OCI-LY1 (cell line): ENCODE results near the gene MEAF6.

Experiments
- EZH2 ChIP-seq: fragments of 200-600 bp; sonication (generic), shearing (Covaris generic); IDR thresholded peaks from 2 replicates; pipeline ENCODE4 v1.8.0; 2017; ENCODE audit warnings: borderline replicate concordance, mixed run types, mild to moderate bottlenecking, antibody characterized with exemption, low read length, moderate library complexity, mixed read lengths
- TF ChIP-seq, protein P1 (sequence below): fragments of 200-600 bp; sonication (generic), shearing (Covaris generic); IDR thresholded peaks from 2 replicates; pipeline ENCODE4 v1.5.1; 2017; ENCODE audit warnings: mild to moderate bottlenecking, antibody characterized with exemption, low read length, moderate library complexity, mixed read lengths

DNA sequence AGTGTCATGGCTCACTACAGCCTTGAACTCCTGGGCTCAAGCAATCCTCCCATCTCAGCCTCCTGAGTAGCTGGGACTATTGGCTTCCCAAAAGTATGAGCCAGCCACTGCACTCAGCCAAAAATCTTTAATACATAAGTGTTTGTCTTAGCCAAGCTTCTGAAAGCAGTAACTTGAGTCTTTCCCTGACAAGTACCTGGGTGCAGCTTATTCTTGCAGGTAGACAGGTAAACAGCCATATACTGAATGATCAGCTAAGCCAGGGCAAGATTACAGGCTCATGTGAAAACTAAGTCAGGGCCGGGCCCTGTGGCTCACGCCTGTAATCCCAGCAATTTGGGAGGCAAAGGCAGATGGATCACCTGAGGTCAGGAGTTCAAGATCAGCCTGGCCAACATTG is 7.8 kb downstream of the MEAF6 start:
- TF ChIP-seq, protein P1, sequence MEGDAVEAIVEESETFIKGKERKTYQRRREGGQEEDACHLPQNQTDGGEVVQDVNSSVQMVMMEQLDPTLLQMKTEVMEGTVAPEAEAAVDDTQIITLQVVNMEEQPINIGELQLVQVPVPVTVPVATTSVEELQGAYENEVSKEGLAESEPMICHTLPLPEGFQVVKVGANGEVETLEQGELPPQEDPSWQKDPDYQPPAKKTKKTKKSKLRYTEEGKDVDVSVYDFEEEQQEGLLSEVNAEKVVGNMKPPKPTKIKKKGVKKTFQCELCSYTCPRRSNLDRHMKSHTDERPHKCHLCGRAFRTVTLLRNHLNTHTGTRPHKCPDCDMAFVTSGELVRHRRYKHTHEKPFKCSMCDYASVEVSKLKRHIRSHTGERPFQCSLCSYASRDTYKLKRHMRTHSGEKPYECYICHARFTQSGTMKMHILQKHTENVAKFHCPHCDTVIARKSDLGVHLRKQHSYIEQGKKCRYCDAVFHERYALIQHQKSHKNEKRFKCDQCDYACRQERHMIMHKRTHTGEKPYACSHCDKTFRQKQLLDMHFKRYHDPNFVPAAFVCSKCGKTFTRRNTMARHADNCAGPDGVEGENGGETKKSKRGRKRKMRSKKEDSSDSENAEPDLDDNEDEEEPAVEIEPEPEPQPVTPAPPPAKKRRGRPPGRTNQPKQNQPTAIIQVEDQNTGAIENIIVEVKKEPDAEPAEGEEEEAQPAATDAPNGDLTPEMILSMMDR: no peak
- TF ChIP-seq EZH2: no peak
